Measurements from ENCODE around the gene FABP1.

GRCh38 chr2:88141952-88142351 lies 14.1 kb upstream of the FABP1 start:
- TF ChIP-seq POLR2AphosphoS5 (IDR thresholded peaks at IDR 0.05; ENCODE audit: borderline replicate concordance, low read depth, low read length) (no peak), EZH2 (IDR thresholded peaks at IDR 0.05) (no peak)
